GM19455 (cell line): ENCODE data around the gene NCAPG2.

ENCODE experiments used
- ATAC-seq: cut with Tn5 transposase; IDR thresholded peaks from one replicate; pipeline ENCODE4 v1.9.1; 2021; ENCODE audit not compliant: unreplicated experiment

The NCAPG2 gene

GRCh38 chr7:158603773-158604755, 100.5 kb downstream of the NCAPG2 start:
- ATAC-seq, result peak; percentile 51

DNA sequence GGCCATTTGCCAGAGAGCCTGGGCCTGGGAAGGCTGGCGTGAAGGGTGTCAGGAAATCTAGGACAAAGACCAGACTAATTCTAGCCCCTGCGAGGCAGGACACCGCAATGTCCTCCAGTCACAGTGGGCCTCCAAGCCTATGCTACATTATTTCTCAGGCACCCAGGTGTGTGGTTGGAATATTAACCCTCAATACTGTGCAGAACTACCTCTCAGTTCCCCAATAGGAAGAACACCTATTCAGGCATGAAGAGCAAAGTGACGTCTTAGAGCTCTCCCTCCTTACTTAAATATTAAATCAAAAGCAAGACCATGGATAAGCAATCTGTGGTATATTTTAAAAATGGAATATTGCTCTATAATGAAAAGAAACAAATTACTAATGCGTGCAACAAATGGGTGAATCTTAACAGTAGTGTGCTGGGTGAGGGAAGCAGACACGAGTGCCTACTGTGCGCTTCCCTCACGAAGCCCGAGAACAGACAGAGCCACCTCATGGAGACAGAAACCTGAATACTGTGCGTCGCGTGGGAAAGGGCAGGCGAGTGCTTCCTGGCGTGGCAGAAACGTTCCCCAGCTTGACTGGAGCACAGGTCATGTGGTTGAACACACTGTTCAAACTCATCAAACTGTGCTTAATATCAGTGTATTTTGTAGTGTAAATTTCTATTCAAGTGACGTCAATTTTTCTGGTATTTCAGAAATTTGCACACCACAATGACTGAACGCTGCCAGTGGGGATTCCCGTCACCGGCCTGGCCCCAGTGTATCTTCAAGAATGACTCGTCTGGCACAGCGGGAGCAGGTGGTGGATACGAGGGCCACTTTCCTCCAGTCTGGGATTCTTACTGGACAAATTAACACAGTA, 101.5 kb downstream of the NCAPG2 start:
- peak; percentile 63 for ATAC-seq

- ATAC-seq, result no peak
These were observed 102.6 kb downstream of the NCAPG2 start for GRCh38 chr7:158602041-158602440.

DNA sequence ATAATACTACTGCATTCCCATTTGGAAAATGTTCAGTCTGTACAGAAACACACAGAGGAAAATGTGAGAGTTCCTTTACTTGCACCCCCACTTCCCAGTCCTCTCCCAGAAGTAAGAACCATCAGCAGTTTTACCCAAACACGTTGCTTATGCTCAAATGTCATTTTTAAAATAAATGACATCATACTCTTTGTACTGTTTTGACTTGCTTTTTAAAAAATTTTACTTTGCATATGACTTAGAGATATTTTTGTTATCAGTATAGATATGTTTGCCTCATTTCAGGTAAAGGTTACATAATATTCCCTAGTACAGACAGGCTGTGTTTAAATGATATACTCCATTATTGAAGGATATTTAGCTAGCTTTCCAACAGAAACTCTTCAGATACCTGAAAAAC, 103.5 kb downstream of the NCAPG2 start:
- ATAC-seq, result no peak

- no peak for ATAC-seq
These were observed 107.9 kb downstream of the NCAPG2 start for GRCh38 chr7:158596745-158597144.

DNA sequence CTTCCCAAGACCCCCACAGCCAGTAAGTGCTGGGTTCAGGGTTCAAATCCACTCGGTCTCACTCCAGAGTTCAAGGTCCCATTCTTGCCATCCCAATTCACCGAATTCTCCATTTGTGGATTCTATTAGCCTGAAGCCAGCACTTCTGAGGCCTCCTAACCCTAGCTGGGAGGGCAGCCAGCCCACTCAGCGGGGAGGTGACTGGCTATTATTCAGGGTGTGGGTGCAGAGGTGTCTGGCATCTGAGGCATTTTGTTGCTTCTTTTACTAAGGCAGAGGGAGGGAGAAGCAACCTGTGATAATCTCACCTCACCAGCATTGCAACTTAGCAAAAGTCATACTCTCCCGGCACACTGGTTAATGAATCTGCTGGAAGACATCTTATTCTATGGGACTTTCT, 108.3 kb downstream of the NCAPG2 start:
- no peak for ATAC-seq

DNA sequence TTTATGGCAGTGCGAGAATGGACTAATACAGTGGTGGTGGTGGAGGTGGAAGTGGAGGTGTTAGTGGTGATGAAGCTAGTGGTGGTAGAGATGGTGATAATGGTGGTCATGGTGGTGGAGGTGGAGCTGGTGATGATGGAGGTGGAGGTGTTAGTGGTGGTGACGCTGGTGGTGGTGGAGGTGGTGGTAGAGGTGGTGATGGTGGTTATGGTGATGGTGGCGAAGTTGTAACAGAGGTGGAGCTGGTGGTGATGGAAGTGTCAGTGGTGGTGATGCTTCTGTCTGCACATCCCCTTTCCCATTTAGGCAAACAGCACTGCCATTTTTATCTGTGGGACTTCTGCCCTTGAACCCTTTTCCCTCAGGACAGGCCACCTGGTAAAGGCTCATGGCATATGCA, 109.5 kb downstream of the NCAPG2 start:
- no peak for ATAC-seq

- no peak for ATAC-seq
These were observed 112.1 kb downstream of the NCAPG2 start for GRCh38 chr7:158592541-158592940.

DNA sequence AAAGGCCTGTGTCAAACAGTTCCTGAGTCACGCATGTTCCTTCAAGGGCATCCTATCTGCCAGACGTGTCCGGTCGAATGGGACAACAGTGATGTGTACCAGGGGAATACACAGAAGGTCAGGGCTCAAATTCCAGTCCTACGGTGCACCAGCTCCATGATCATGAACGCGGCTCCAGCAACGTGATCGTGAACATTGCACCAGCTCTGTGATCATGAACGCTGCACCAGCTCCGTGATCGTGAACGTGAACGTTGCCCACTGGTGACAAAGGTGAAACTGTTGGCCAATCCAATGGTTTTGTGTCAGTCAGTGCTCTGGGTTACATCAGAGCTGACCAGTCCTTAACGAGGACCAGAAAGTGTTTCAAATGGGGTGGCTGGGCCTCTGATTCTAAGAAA, 112.7 kb downstream of the NCAPG2 start:
- ATAC-seq, result no peak

DNA sequence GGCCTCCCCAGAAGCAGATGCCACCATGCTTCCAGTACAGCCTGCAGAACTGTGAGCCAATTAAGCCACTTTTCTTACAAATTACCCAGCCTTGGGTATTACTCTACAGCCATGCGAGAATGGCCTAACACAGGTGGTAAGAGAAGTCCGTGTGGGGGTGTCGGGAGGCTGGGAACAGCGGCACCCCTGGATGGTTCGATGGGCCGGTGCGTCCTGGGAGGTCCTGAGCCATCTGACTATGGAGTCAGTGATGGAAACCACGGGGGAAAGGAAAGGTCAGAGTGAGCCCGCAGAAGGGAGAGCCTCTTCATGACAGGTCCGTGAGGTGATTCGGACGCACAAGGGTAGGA, 114.4 kb downstream of the NCAPG2 start:
- no peak for ATAC-seq

DNA sequence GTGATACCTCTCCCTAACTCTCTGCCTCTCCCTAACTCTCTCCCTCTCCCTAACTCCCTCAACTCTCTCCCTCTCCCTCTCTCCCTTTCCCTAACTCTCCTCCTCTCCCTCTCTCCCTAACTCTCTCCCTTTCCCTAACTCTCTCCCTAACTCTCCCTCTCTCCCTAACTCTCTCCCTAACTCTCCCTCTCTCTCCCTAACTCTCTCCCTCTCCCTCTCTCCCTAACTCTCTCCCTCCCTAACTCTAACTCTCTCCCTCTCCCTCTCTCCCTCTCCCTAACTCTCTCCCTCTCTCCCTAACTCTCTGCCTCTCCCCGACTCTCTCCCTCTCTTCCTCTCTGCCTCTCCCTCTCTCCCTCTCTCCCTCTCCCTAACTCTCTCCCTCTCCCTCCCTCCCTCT, 115.0 kb downstream of the NCAPG2 start:
- no peak for ATAC-seq

DNA sequence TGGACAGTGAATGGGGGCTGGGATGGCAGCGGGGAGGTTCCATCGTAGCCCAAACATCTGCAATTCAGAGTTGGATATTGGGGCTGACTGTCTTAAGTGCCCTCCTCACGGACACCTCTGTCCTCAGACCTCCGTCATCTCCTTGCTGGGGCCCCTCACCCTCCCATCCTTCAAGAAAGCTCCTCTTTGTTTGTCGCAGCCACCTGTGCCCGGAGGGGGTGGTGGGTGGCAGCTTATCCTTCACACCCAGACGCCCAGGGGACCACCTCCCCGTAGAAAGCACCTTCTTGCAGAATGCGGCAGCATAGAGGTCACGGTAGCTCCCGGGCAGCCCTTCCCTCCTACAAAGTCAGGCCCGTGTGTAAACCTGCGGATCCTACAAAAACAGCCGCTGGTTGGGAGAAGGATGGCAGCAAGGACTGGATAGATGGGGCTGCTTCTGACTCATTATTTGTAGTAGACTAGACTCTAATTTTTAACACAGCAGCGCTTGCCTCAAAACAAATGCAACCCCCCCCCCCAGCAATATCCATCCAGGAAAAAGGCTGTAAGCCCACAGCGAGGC, 115.6 kb downstream of the NCAPG2 start:
- no peak for ATAC-seq

DNA sequence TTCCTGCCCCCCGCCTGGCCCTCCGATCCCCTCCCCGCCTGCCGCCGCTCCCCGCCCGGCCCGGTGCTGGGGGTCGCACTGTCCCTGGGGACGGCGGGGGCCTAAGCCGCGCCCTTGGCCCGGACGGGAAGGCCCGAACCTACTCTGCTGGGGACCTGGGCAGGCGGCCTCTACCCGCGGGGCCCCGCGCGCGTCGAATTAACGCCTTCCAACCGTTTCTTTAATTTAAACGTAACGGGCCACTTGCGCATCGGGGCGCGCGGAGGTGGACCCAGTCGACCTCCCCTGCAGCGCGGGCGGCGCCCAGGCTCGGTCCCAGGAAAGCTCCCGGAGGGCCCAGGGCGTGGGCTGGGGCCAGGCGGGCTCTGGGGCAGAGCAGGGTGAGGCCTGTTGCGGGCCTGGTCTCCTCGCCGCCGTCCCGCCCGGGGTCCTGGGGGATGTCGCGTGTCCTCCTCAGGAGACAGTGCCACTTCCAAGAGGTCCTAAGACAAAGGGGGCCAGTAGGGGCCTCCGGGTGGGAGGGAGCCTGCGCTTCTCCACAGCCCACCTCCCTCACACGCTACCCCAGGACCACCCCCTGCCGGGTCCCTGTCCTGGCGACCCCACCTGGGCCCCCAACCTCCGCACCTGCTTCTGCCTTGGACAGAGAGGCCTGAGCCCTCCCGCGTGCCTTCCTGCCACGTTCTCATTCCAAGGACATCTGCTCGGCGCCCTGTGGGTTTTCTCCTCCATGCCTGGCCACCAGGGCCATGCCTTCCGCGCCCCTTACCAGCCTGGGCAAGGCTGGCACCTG, 116.3 kb downstream of the NCAPG2 start:
- ATAC-seq, result peak; percentile 20

- ATAC-seq, result peak; percentile 66
These were observed 117.2 kb downstream of the NCAPG2 start, which contains the start of gene PTPRN2 for GRCh38 chr7:158587162-158588084. Gene PTPRN2, minus strand, starts transcription at chr7:158587823.

DNA sequence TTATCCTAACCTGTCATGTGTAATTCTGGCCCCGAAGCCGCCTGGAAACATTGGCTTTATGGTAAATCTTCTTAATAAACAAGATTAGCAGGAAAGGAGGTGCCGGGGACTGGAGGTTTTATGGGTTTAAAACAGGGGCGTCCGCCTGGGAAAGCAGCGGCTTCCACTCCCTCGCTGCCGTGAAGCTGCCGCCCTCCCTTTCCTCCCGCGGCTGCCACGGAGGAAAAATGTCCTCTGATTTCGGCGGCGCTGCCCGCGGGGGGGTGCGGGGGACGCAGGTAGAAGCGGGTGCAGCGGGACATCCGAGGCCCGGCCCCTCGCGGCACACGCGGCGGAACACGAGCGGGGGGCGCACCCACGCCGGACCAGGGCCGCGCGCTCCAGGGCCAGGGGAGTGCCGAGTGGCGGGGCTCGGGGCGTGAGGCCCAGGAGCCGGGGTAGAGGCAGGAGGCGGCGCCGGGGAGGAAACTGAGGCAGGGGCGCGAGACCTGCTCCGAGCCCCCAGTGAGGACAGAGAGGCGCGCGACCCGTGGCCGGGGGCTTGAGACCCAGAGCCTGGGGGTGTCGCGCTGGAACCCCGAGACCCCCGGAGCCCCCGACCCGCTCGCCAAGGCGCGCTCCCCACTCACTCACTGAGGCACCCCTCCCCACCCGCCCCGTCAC, 118.0 kb downstream of the NCAPG2 start:
- ATAC-seq, result no peak

GRCh38 chr7:158585721-158586498, 118.7 kb downstream of the NCAPG2 start:
- no peak for ATAC-seq

DNA sequence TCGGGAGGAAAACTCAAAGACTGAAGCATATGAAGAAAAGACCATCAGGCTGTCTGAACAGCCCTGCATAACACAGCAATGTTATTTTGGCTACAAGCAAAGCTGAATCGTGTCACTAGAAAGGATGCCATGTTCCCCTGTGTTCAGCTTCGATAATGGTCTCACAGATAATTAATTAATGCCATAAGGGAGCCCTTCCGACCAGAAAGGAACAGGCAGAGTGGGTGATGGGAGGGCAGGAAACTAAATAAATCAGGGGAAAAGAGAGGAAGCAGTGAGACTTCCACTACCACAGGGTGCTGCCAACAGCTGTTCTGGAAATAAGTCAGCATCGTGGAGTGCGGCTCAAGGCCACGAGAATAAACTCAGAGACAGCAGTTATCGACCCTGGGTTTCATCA, 120.2 kb downstream of the NCAPG2 start:
- ATAC-seq, result no peak

DNA sequence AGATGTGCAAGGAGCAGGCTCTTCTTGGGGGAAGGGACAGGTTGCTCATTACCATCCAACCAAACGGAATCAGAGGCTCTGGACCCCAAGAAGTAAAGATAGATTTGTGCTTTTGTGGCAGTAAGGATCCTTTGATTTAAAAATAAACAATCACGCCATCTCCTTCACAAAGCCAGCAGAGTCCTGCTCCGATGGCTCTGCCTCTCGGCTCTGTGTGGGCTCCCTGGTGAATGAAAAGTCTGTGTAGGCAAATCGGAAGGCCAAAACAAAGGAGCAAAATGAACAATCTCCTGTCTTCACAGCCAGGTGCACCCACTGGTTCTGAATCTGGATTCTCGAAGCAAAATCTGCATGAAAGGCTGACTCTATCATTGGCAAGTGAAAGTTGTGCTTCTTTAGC, 120.8 kb downstream of the NCAPG2 start:
- no peak for ATAC-seq
